ENCODE results near the gene BACH1.

GRCh38 chr21:29271927-29272333 lies 26.8 kb upstream of the BACH1 start:
- TF ChIP-seq JUND (IDR thresholded peaks at IDR 0.05; ENCODE audit: low read depth, low read length): no peak
- no peak for TF ChIP-seq MYC (IDR thresholded peaks at IDR 0.05; ENCODE audit: insufficient read depth, insufficient read length, insufficient replicate concordance, low read length, severe bottlenecking)
- TF ChIP-seq LARP7 (IDR thresholded peaks at IDR 0.05): no peak
- TF ChIP-seq CTCF (IDR thresholded peaks at IDR 0.05 in 2 of 3, conservative IDR thresholded peaks at IDR 0.05 in 1 of 3; ENCODE audit: control insufficient read depth in 2 of 3, extremely low read depth in 1 of 3, insufficient read depth in 1 of 3, low read depth in 3 of 3, low read length in 3 of 3): no peak
- no peak for TF ChIP-seq SRF (IDR thresholded peaks at IDR 0.05; ENCODE audit: low read depth in 2 of 2, low read length in 2 of 2)

All from GM12878 (cell line).